Sigmoid colon (tissue), 7 donors: ENCODE measurements around the gene FLCN. TPM values are rescaled to one million over a fixed set of nuclear protein-coding genes. Genes with fewer than 3 reads are reported as not detected.

ENCODE experiments used
- DNase-seq: peaks from one replicate; pipeline ENCODE4 v3.0.0-alpha.2; 2019
- H3K27ac ChIP-seq, 4 donors: fragments of 200-600 bp; sonication (generic); one replicate each; pipeline ENCODE4 v1.5.1; 2016 to 2019; ENCODE audit warnings: mild to moderate bottlenecking in 1 of 4
- H3K27me3 ChIP-seq, 3 donors: fragments of 200-600 bp; sonication (generic); one replicate each; pipeline ENCODE4 v1.5.1; 2019; ENCODE audit warnings: mild to moderate bottlenecking in 1 of 3
- H3K36me3 ChIP-seq, 4 donors: fragments of 200-600 bp; sonication (generic); one replicate each; pipeline ENCODE4 v1.5.1; 2016 to 2019
- H3K4me1 ChIP-seq, 4 donors: fragments of 200-600 bp; sonication (generic); one replicate each; pipeline ENCODE4 v1.5.1; 2017 to 2019
- H3K4me3 ChIP-seq, 4 donors: fragments of 200-600 bp; sonication (generic); one replicate each; pipeline ENCODE4 v1.5.1; 2017 to 2019; ENCODE audit warnings: mild to moderate bottlenecking in 2 of 4, moderate library complexity in 1 of 4
- H3K9me3 ChIP-seq, 4 donors: fragments of 200-600 bp in 3 of 4; sonication (generic) in 3 of 4; one replicate each; pipeline versions ENCODE4 v1.5.1 to v1.6.1; 2013 to 2019
- CTCF ChIP-seq, 4 experiments: fragments of 450-650 bp in 3 of 4; fragments of 200-600 bp in 1 of 4; IDR thresholded peaks; one replicate each; pipeline ENCODE4 v1.5.1; 2016 to 2019; ENCODE audit warnings: antibody characterized with exemption in 4 of 4, mild to moderate bottlenecking in 3 of 4, moderate library complexity in 2 of 4
- EP300 ChIP-seq, 4 donors: sonication (generic); formaldehyde crosslinking; IDR thresholded peaks; one replicate each; pipeline ENCODE4 v1.6.1; 2017; ENCODE audit warnings: antibody characterized with exemption in 4 of 4
- POLR2A ChIP-seq, 2 donors: fragments of 450-650 bp; IDR thresholded peaks; one replicate each; pipeline ENCODE4 v1.6.1; 2016; ENCODE audit warnings: antibody characterized with exemption in 2 of 2, mild to moderate bottlenecking in 2 of 2, moderate library complexity in 2 of 2
- POLR2AphosphoS5 ChIP-seq, 4 donors: sonication (generic); formaldehyde crosslinking; IDR thresholded peaks; one replicate each; pipeline ENCODE4 v1.6.1; 2017; ENCODE audit warnings: antibody characterized with exemption in 4 of 4
- WGBS, 2 donors: extraction: QIAGEN DNeasy Blood & Tissue Kit; methylation state at CpG; one replicate each; pipeline ENCODE4 v1.1.7; 2013; 5-methylcytosine and 5-hydroxymethylcytosine counted together
- intact Hi-C: fragments of 100-400 bp; cut with DNase I; formaldehyde crosslinking; loops from one replicate; pipeline ENCODE4 v1.15.1; 2023
- polyA plus RNA-seq, 3 donors: library from polyadenylated mRNA; stranded (reverse); fragments of 200-250 nt; gene quantifications; one replicate each; pipeline ENCODE4 v1.2.3, GENCODE V29; 2013
- total RNA-seq, 4 donors: library from RNA; depleted of rRNA; stranded (reverse); fragments of >200 nt; gene quantifications; one replicate each; pipeline ENCODE4 v1.1.0, GENCODE V29; 2016
- donor health status: healthy with polysubstance abuse.
- donor health status: Bipolar disorder and iron deficiency.
- donor health status: healthy.

FLCN gene
- total and polyA plus RNA-seq, 7 donors = 10.8 to 122 (median 41.5) TPM

- H3K27ac ChIP-seq = no peak overlapping the region
- intact Hi-C loops = no loop called here
- H3K27me3 ChIP-seq = no peaks in the 10 kb centered on the region
- no peak for DNase-seq
- no peak overlapping the region for H3K4me3 ChIP-seq
- TF ChIP-seq POLR2A (IDR thresholded peaks at IDR 0.05) = no peak
- H3K36me3 ChIP-seq = peaks cover 1 to 51% (median 16%) of the 10 kb centered on the region in 4 donors
- no peaks in the 10 kb centered on the region for H3K9me3 ChIP-seq
- H3K4me1 ChIP-seq = peaks cover 0 to 40% (median 37%) of the 10 kb centered on the region in 4 donors
- 81 to 90% methylated on average over 6 of the region's 6 CpGs for WGBS, 2 donors
These were observed 39.0 kb upstream of the FLCN start for GRCh38 chr17:17275971-17276370.

- no peaks in the 10 kb centered on the region for H3K4me1 ChIP-seq
- TF ChIP-seq POLR2AphosphoS5 (IDR thresholded peaks at IDR 0.05) = no peak
- TF ChIP-seq EP300 (IDR thresholded peaks at IDR 0.05) = no peak
- TF ChIP-seq POLR2A (IDR thresholded peaks at IDR 0.05) = no peak
- no peak for TF ChIP-seq CTCF (IDR thresholded peaks at IDR 0.05)
- no peak overlapping the region for H3K27ac ChIP-seq
- H3K27me3 ChIP-seq = no peaks in the 10 kb centered on the region
- DNase-seq = no peak
- no peaks in the 10 kb centered on the region for H3K9me3 ChIP-seq
- 83 to 91% methylated on average over 9 of the region's 9 CpGs for WGBS, 2 donors
- H3K4me3 ChIP-seq = no peak overlapping the region
- intact Hi-C loops = no loop called here
- H3K36me3 ChIP-seq = peaks cover 33 to 100% (median 61%) of the 10 kb centered on the region in 4 donors
These were observed 33.2 kb upstream of the FLCN start for GRCh38 chr17:17269926-17270773.

- H3K4me3 ChIP-seq = no peak overlapping the region
- no peaks in the 10 kb centered on the region for H3K4me1 ChIP-seq
- intact Hi-C loops = no loop called here
- H3K27me3 ChIP-seq = no peaks in the 10 kb centered on the region
- TF ChIP-seq POLR2A (IDR thresholded peaks at IDR 0.05) (no peak), CTCF (IDR thresholded peaks at IDR 0.05) (no peak), POLR2AphosphoS5 (IDR thresholded peaks at IDR 0.05) (no peak), EP300 (IDR thresholded peaks at IDR 0.05) (no peak)
- no peak overlapping the region for H3K27ac ChIP-seq
- no peaks in the 10 kb centered on the region for H3K9me3 ChIP-seq
- no peak for DNase-seq
- H3K36me3 ChIP-seq = peaks cover 49 to 98% (median 69%) of the 10 kb centered on the region in 4 donors
- 87 to 93% methylated on average over 2 of the region's 2 CpGs for WGBS, 2 donors
These were observed 27.5 kb upstream of the FLCN start for GRCh38 chr17:17264430-17264829.

- H3K27me3 ChIP-seq = no peaks in the 10 kb centered on the region
- H3K4me1 ChIP-seq = no peaks in the 10 kb centered on the region
- no peak overlapping the region for H3K27ac ChIP-seq
- intact Hi-C loops = no loop called here
- TF ChIP-seq POLR2AphosphoS5 (IDR thresholded peaks at IDR 0.05) (no peak), POLR2A (IDR thresholded peaks at IDR 0.05) (no peak), EP300 (IDR thresholded peaks at IDR 0.05) (no peak), CTCF (IDR thresholded peaks at IDR 0.05) (no peak)
- WGBS, 2 donors = 95 to 99% methylated on average over 4 of the region's 4 CpGs
- H3K9me3 ChIP-seq = no peaks in the 10 kb centered on the region
- no peak for DNase-seq
- no peak overlapping the region for H3K4me3 ChIP-seq
- peaks cover 33 to 96% (median 55%) of the 10 kb centered on the region in 4 donors for H3K36me3 ChIP-seq
These were observed 22.0 kb upstream of the FLCN start for GRCh38 chr17:17258998-17259397.

- Histone ChIP-seq H3K4me1 (no peaks in the 10 kb centered on the region), H3K9me3 (no peaks in the 10 kb centered on the region), H3K36me3 (peaks cover 38 to 98% (median 58%) of the 10 kb centered on the region in 4 donors), H3K27ac (no peak overlapping the region), H3K4me3 (no peak overlapping the region), H3K27me3 (no peaks in the 10 kb centered on the region)
- no peak for TF ChIP-seq EP300 (IDR thresholded peaks at IDR 0.05)
- TF ChIP-seq POLR2AphosphoS5 (IDR thresholded peaks at IDR 0.05) = no peak
- no peak for TF ChIP-seq CTCF (IDR thresholded peaks at IDR 0.05)
- no peak for TF ChIP-seq POLR2A (IDR thresholded peaks at IDR 0.05)
- no peak for DNase-seq
- intact Hi-C loops = no loop called here
- WGBS, 2 donors = 91 to 93% methylated on average over 7 of the region's 7 CpGs
These were observed 21.0 kb upstream of the FLCN start for GRCh38 chr17:17258011-17258410.
